Hepatocyte (in vitro differentiated cells): Measurements from ENCODE around the gene SEPHS2.

Experiments used
- EZH2 ChIP-seq: fragments of 200-600 bp; sonication (generic); IDR thresholded peaks from 2 replicates; pipeline ENCODE4 v1.6.1; 2016; ENCODE audit warnings: antibody characterized with exemption, mild to moderate bottlenecking, borderline replicate concordance
- EZH2phosphoT487 ChIP-seq: fragments of 200-600 bp; sonication (generic); IDR thresholded peaks from one replicate; pipeline ENCODE4 v1.6.1; 2018; ENCODE audit warnings: antibody characterized with exemption, mild to moderate bottlenecking, low read depth, moderate library complexity; ENCODE audit not compliant: unreplicated experiment, severe bottlenecking
- TF ChIP-seq, protein P1 (sequence below): fragments of 200-600 bp; sonication (generic); IDR thresholded peaks from 2 replicates; pipeline ENCODE4 v1.5.1; 2016; ENCODE audit warnings: antibody characterized with exemption, mild to moderate bottlenecking; ENCODE audit not compliant: poor library complexity

- TF ChIP-seq, protein P1, sequence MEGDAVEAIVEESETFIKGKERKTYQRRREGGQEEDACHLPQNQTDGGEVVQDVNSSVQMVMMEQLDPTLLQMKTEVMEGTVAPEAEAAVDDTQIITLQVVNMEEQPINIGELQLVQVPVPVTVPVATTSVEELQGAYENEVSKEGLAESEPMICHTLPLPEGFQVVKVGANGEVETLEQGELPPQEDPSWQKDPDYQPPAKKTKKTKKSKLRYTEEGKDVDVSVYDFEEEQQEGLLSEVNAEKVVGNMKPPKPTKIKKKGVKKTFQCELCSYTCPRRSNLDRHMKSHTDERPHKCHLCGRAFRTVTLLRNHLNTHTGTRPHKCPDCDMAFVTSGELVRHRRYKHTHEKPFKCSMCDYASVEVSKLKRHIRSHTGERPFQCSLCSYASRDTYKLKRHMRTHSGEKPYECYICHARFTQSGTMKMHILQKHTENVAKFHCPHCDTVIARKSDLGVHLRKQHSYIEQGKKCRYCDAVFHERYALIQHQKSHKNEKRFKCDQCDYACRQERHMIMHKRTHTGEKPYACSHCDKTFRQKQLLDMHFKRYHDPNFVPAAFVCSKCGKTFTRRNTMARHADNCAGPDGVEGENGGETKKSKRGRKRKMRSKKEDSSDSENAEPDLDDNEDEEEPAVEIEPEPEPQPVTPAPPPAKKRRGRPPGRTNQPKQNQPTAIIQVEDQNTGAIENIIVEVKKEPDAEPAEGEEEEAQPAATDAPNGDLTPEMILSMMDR, result no peak
- TF ChIP-seq EZH2phosphoT487 (no peak), EZH2 (no peak)
These were observed 28.4 kb upstream of the SEPHS2 start for GRCh38 chr16:30474074-30474452.
